A549 (cell line): ENCODE results near the gene ATOH7. TPM values are rescaled to one million over a fixed set of nuclear protein-coding genes. Genes with fewer than 3 reads are reported as not detected.

Experiments used
- ATAC-seq, 2 experiments: fragments of 200-7000 bp in 1 of 2; fragments of >200 bp in 1 of 2; cut with Nextera tagmentation in 1 of 2; cut with Tn5 transposase in 1 of 2; 3 replicates each; pipeline versions ENCODE4 v1.8.0 to v1.9.1; 2018 to 2020; ENCODE audit warnings: mild to moderate bottlenecking in 1 of 2, moderate library complexity in 1 of 2
- CTCF ChIA-PET: fragments of 300-600 bp; sonication (Branson Sonifier 250); formaldehyde crosslinking; extraction: SDS; loops from one replicate; lab custom pipeline; 2021; ENCODE audit warnings: antibody characterized with exemption, inconsistent platforms; lab: Yijun Ruan, JAX
- POLR2A ChIA-PET: fragments of 350-600 bp; formaldehyde crosslinking; extraction: SDS; loops from one replicate; lab custom pipeline; 2021; ENCODE audit warnings: antibody characterized with exemption, inconsistent platforms; lab: Yijun Ruan, JAX
- DNase-seq, 2 experiments: peaks; one replicate each; pipeline versions ENCODE4 v3.0.0 to v3.0.0-alpha.2; 2011 to 2016; ENCODE audit warnings: low read depth in 1 of 2, low spot score in 1 of 2
- FAIRE-seq: peaks from 2 replicates; lab custom pipeline; 2011; peaks lifted over from hg19 to GRCh38; lab: Jason Lieb, UNC
- H3K27ac ChIP-seq, 2 experiments: fragments of >200 bp; sonication (Bioruptor Twin); formaldehyde crosslinking; 3 replicates each; pipeline ENCODE4 v1.5.1; 2016 to 2017
- H3K4me1 ChIP-seq: fragments of >200 bp; sonication (Bioruptor Twin); formaldehyde crosslinking; 3 replicates; pipeline ENCODE4 v1.6.1; 2016
- H3K4me2 ChIP-seq: fragments of >200 bp; sonication (Bioruptor Twin); formaldehyde crosslinking; 3 replicates; pipeline ENCODE4 v1.6.1; 2016
- H3K4me3 ChIP-seq: fragments of >200 bp; sonication (Bioruptor Twin); formaldehyde crosslinking; 3 replicates; pipeline ENCODE4 v1.5.1; 2016
- H3K9me3 ChIP-seq: fragments of >200 bp; sonication (Bioruptor Twin); formaldehyde crosslinking; 3 replicates; pipeline ENCODE4 v1.6.1; 2016
- CBX8 ChIP-seq: fragments of 200-600 bp; sonication (generic); IDR thresholded peaks from 2 replicates; pipeline ENCODE4 v1.6.1; 2016
- CHD2 ChIP-seq: fragments of 150-350 bp; IDR thresholded peaks from 2 replicates; pipeline ENCODE4 v1.6.1; 2014; ENCODE audit warnings: low read length; ENCODE audit not compliant: partially characterized antibody
- CTCF ChIP-seq: fragments of >200 bp; sonication (Bioruptor Twin); formaldehyde crosslinking; IDR thresholded peaks from 3 replicates; pipeline ENCODE4 v1.5.1; 2016
- EHF ChIP-seq: fragments of 250-450 bp; sonication (Bioruptor Pico); IDR thresholded peaks from 2 replicates; pipeline ENCODE4 v1.5.0; 2020; ENCODE audit warnings: mild to moderate bottlenecking
- EP300 ChIP-seq, 2 experiments: fragments of >200 bp; sonication (Bioruptor Twin); formaldehyde crosslinking; IDR thresholded peaks; 2 replicates in 1 of 2; 3 replicates in 1 of 2; pipeline ENCODE4 v1.6.1; 2016 to 2017
- ESRRA ChIP-seq: fragments of 150-350 bp; IDR thresholded peaks from 2 replicates; pipeline ENCODE4 v1.6.1; 2014; ENCODE audit warnings: mild to moderate bottlenecking, low read length, borderline replicate concordance
- FOXS1 ChIP-seq: fragments of 250-450 bp; sonication (Bioruptor Pico); IDR thresholded peaks from 2 replicates; pipeline ENCODE4 v1.5.0; 2020; ENCODE audit warnings: mild to moderate bottlenecking, moderate library complexity
- HDAC2 ChIP-seq: fragments of 200-600 bp; sonication (generic); IDR thresholded peaks from 2 replicates; pipeline ENCODE4 v1.6.1; 2016
- HOXB13 ChIP-seq: fragments of 250-450 bp; sonication (Bioruptor Pico); IDR thresholded peaks from 2 replicates; pipeline ENCODE4 v1.5.0; 2020; ENCODE audit warnings: low read depth, mild to moderate bottlenecking, moderate library complexity
- JUNB ChIP-seq: fragments of >200 bp; sonication (Bioruptor Twin); formaldehyde crosslinking; IDR thresholded peaks from 2 replicates; pipeline ENCODE4 v1.6.1; 2016
- KDM5A ChIP-seq: fragments of 200-600 bp; sonication (generic); IDR thresholded peaks from 2 replicates; pipeline ENCODE4 v1.6.1; 2016; ENCODE audit warnings: antibody characterized with exemption, mild to moderate bottlenecking
- MYC ChIP-seq: IDR thresholded peaks from 2 replicates; pipeline ENCODE4 v1.6.1; 2012; ENCODE audit warnings: mild to moderate bottlenecking, inconsistent platforms, low read length, improper control_type of control experiment, borderline replicate concordance
- NFE2L2 ChIP-seq: fragments of 150-350 bp; conservative IDR thresholded peaks from 2 replicates; pipeline ENCODE4 v1.6.1; 2014; ENCODE audit warnings: low read length
- NPAS2 ChIP-seq: fragments of 250-450 bp; sonication (Bioruptor Pico); IDR thresholded peaks from 2 replicates; pipeline ENCODE4 v1.8.0; 2022; ENCODE audit warnings: mild to moderate bottlenecking, moderate library complexity, borderline replicate concordance
- NR3C1 ChIP-seq: fragments of >200 bp; sonication (Bioruptor Twin); formaldehyde crosslinking; IDR thresholded peaks from 3 replicates; pipeline ENCODE4 v1.6.1; 2017
- PBX3 ChIP-seq: IDR thresholded peaks from 2 replicates; pipeline ENCODE4 v1.6.1; 2012
- SMC3 ChIP-seq: fragments of >200 bp; sonication (Bioruptor Twin); formaldehyde crosslinking; IDR thresholded peaks from 3 replicates; pipeline ENCODE4 v1.6.1; 2018; ENCODE audit warnings: inconsistent platforms
- TFCP2L1 ChIP-seq: fragments of 250-450 bp; sonication (Bioruptor Pico); IDR thresholded peaks from 2 replicates; pipeline ENCODE4 v1.5.0; 2021; ENCODE audit warnings: mild to moderate bottlenecking
- ZC3H11A ChIP-seq: fragments of 450-650 bp; IDR thresholded peaks from 2 replicates; pipeline ENCODE4 v1.6.1; 2014; ENCODE audit warnings: antibody characterized with exemption, mild to moderate bottlenecking
- ZFP36 ChIP-seq: fragments of 450-650 bp; IDR thresholded peaks from 2 replicates; pipeline ENCODE4 v1.6.1; 2014; ENCODE audit warnings: borderline replicate concordance; ENCODE audit not compliant: partially characterized antibody
- ZNF302 ChIP-seq: fragments of 250-450 bp; sonication (Bioruptor Pico); IDR thresholded peaks from 2 replicates; pipeline ENCODE4 v1.9.0; 2021; ENCODE audit warnings: inconsistent platforms, mild to moderate bottlenecking, moderate library complexity
- WGBS: methylation state at CpG from one replicate; pipeline ENCODE4 v1.1.6; 2017; ENCODE audit errors: missing lambda C conversion rate; 5-methylcytosine and 5-hydroxymethylcytosine counted together
- polyA plus RNA-seq, 4 experiments: library from polyadenylated mRNA; depleted of rRNA in 3 of 4; stranded (reverse); fragments of >200 nt; fragmentation: RNase III in 1 of 4; extraction: RNeasy Plus Mini Kit Qiagen cat#74134 plus additional on column Dnase treatment in 1 of 4; gene quantifications; 2 replicates in 3 of 4; 3 replicates in 1 of 4; pipeline ENCODE4 v1.2.3, GENCODE V29; 2011 to 2017
- TF ChIP-seq, protein P1 (sequence below): fragments of >200 bp; sonication (Bioruptor Twin); formaldehyde crosslinking; IDR thresholded peaks from 2 replicates; pipeline ENCODE4 v1.6.1; 2016
- TF ChIP-seq, protein P2 (sequence below): IDR thresholded peaks from 2 replicates; pipeline ENCODE4 v1.6.1; 2012
- TF ChIP-seq, protein P3 (sequence below): fragments of >200 bp; sonication (Bioruptor Twin); formaldehyde crosslinking; IDR thresholded peaks from 3 replicates; pipeline ENCODE4 v1.6.1; 2016
- TF ChIP-seq, protein P4 (sequence below): fragments of 250-450 bp; sonication (Bioruptor Pico); IDR thresholded peaks from 2 replicates; pipeline ENCODE4 v1.5.0; 2021; ENCODE audit warnings: mild to moderate bottlenecking, moderate library complexity, borderline replicate concordance
- TF ChIP-seq, protein P5 (sequence below): fragments of 450-650 bp; IDR thresholded peaks from 2 replicates; pipeline ENCODE4 v1.6.1; 2014; ENCODE audit warnings: antibody characterized with exemption

The ATOH7 gene
- polyA plus RNA-seq, 2 of the 4 experiments (the other 2 are of a cell fraction), result 0.18 to 0.27 TPM

DNA sequence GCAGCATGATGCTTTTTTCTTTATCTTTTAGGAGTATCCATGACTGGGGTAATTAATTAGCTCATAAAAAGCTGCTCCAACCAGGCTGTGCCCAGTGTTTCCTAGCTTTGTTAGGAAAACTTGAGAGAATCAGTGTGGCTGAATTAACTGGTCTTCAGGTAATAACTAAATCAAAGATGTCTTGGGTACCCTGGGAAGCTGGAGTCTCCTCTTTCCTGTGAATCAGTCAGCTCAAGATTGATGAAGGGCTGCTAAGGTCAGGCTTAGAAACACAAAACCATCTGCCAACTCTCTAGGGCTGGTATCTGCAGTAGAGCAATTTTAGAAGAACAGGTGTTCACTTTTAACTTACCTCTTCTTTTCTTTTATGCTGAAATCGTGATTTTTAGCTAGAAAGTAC is 21.4 kb upstream of the ATOH7 start:
- ATAC-seq (no peak), DNase-seq (no peak), FAIRE-seq (no peak)
- no peak overlapping the region for H3K4me3 ChIP-seq
- no peaks in the 10 kb centered on the region for H3K4me1 ChIP-seq
- H3K27ac ChIP-seq, result no peak overlapping the region
- POLR2A ChIA-PET, result interaction anchor here (1.2 kb wide), 1 partner anchor 22 kb away, joined by 5 read pairs; the partner anchor contains the start of gene ATOH7
- TF ChIP-seq, protein P1, sequence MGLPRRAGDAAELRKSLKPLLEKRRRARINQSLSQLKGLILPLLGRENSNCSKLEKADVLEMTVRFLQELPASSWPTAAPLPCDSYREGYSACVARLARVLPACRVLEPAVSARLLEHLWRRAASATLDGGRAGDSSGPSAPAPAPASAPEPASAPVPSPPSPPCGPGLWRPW, result no peak
- no peak for TF ChIP-seq CTCF
- no peak for TF ChIP-seq NFE2L2
- no peak for TF ChIP-seq KDM5A
- no peak for TF ChIP-seq FOXS1
- TF ChIP-seq ZFP36, result no peak
- TF ChIP-seq NPAS2, result no peak
- no peak for TF ChIP-seq NR3C1
- no peak for TF ChIP-seq MYC
- no peak for TF ChIP-seq EP300 (IDR thresholded peaks at IDR 0.05)
- TF ChIP-seq, protein P2, sequence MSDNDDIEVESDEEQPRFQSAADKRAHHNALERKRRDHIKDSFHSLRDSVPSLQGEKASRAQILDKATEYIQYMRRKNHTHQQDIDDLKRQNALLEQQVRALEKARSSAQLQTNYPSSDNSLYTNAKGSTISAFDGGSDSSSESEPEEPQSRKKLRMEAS, result no peak
- no peak for TF ChIP-seq EHF (CRISPR knock-in tag)
- TF ChIP-seq, protein P3, sequence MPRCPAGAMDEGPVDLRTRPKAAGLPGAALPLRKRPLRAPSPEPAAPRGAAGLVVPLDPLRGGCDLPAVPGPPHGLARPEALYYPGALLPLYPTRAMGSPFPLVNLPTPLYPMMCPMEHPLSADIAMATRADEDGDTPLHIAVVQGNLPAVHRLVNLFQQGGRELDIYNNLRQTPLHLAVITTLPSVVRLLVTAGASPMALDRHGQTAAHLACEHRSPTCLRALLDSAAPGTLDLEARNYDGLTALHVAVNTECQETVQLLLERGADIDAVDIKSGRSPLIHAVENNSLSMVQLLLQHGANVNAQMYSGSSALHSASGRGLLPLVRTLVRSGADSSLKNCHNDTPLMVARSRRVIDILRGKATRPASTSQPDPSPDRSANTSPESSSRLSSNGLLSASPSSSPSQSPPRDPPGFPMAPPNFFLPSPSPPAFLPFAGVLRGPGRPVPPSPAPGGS, result no peak
- TF ChIP-seq ZNF302 (CRISPR knock-in tag), result no peak
- TF ChIP-seq ZC3H11A, result no peak
- TF ChIP-seq SMC3, result no peak
- TF ChIP-seq, protein P4, sequence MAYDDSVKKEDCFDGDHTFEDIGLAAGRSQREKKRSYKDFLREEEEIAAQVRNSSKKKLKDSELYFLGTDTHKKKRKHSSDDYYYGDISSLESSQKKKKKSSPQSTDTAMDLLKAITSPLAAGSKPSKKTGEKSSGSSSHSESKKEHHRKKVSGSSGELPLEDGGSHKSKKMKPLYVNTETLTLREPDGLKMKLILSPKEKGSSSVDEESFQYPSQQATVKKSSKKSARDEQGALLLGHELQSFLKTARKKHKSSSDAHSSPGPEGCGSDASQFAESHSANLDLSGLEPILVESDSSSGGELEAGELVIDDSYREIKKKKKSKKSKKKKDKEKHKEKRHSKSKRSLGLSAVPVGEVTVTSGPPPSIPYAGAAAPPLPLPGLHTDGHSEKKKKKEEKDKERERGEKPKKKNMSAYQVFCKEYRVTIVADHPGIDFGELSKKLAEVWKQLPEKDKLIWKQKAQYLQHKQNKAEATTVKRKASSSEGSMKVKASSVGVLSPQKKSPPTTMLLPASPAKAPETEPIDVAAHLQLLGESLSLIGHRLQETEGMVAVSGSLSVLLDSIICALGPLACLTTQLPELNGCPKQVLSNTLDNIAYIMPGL (CRISPR knock-in tag), result no peak
- TF ChIP-seq CHD2, result no peak
- TF ChIP-seq, all 56 proteins: peak for 0
- Histone ChIP-seq H3K4me2 (no peak overlapping the region), H3K9me3 (no peaks in the 10 kb centered on the region)
- WGBS, result 5% methylated on average over 1 of the region's 1 CpG
- CTCF ChIA-PET, result interaction anchor here (0.5 to 2.8 kb wide), 7 partner anchors 13 to 225 kb away, joined by 3 to 10 read pairs (median 4); no protein-coding TSS in a partner anchor

DNA sequence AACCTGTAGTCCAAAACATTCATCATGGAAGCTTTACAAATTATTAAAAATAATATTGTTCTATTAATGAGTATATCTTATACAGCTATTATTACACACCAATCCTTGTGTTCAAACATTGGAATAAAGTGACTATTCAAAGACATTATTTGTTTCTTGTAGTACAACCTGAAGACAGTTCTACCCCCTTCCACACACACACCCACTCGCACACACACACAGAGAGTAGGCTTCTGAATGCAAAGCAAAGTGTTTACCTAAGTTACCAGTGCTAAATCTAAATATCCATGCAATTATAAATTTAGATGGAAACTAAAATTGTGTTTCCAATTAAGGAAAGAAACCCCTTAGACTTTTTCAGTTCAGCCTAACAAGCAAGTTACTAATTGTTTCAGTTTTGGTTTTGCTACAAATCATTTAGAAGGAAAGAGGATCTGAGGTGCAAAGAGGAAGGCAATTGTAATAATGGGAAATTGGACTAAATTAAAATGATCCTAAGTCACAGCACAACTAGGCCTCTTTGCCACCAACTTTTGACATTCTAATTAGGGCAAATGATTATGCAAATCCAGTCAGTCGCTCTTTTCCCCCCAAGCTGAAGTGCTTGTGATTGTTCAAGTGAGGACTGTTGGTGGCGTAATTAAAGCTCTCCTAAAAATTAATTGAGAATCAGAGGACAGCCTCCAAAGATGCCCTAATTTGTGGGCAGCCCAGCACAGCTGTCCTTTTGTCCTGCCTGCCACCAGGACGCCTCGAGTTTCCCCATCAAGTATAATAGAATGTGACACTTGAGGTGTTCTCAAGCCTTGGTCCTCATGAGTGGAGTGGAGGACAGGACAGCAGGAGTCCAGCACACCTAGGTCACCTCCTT is 19.9 kb upstream of the ATOH7 start:
- Histone ChIP-seq H3K9me3 (no peaks in the 10 kb centered on the region), H3K4me3 (no peak overlapping the region), H3K4me1 (no peaks in the 10 kb centered on the region), H3K27ac (no peak overlapping the region), H3K4me2 (no peak overlapping the region)
- DNase-seq (no peak), ATAC-seq (no peak), FAIRE-seq (no peak)
- no peak for TF ChIP-seq HOXB13
- no peak for TF ChIP-seq ESRRA
- TF ChIP-seq CBX8, result no peak
- no peak for TF ChIP-seq NR3C1
- TF ChIP-seq TFCP2L1 (CRISPR knock-in tag), result no peak
- TF ChIP-seq HDAC2, result no peak
- TF ChIP-seq ZNF302 (CRISPR knock-in tag), result no peak
- TF ChIP-seq PBX3, result no peak
- TF ChIP-seq, protein P5, sequence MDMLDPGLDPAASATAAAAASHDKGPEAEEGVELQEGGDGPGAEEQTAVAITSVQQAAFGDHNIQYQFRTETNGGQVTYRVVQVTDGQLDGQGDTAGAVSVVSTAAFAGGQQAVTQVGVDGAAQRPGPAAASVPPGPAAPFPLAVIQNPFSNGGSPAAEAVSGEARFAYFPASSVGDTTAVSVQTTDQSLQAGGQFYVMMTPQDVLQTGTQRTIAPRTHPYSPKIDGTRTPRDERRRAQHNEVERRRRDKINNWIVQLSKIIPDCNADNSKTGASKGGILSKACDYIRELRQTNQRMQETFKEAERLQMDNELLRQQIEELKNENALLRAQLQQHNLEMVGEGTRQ, result no peak
- no peak for TF ChIP-seq NFE2L2
- no peak for TF ChIP-seq FOXS1
- no peak for TF ChIP-seq CTCF
- TF ChIP-seq JUNB, result no peak
- no peak for TF ChIP-seq MYC
- ChIA-PET CTCF (interaction anchor here (1.2 to 2.0 kb wide), 3 partner anchors 14 to 50 kb away, joined by 3 to 9 read pairs (median 4); no protein-coding TSS in a partner anchor), POLR2A (no interaction called here)
- 58% methylated on average over 5 of the region's 5 CpGs for WGBS
